Fibroblast of lung (primary cell): ENCODE measurements around the gene RYR2.
"Not testable (repeated sequence)": the region's sequence is repeated elsewhere in the genome, so short reads cannot be mapped to it uniquely, and the experiment has no call there.

Experiments used
- CTCF ChIP-seq, 2 donors: IDR thresholded peaks in 1 of 2; conservative IDR thresholded peaks in 1 of 2; 1 replicate in 1 of 2; 2 replicates in 1 of 2; pipeline ENCODE4 v1.5.1; 2011 to 2012; ENCODE audit warnings: low read length in 2 of 2, control low read depth in 1 of 2, inconsistent platforms in 1 of 2, low read depth in 1 of 2, mild to moderate bottlenecking in 1 of 2
- EZH2 ChIP-seq: IDR thresholded peaks from 2 replicates; pipeline ENCODE4 v1.5.1; 2012; ENCODE audit warnings: low read length, control low read depth, mild to moderate bottlenecking; ENCODE audit errors: missing control alignments

- not testable (repeated sequence) for TF ChIP-seq CTCF (conservative IDR thresholded peaks at IDR 0.05 in 1 of 2, IDR thresholded peaks at IDR 0.05 in 1 of 2; ENCODE audit: low read depth in 1 of 2, low read length in 2 of 2); EZH2
These were observed 110.0 kb downstream of the RYR2 start for GRCh38 chr1:237151979-237152378.
